ENCODE measurements around the gene ARRB1. TPM values are rescaled to one million over a fixed set of nuclear protein-coding genes. Genes with fewer than 3 reads are reported as not detected.

The ARRB1 gene
- total and polyA plus RNA-seq, 9 of the 15 experiments (the other 6 are each of a cell fraction or from before 2014, with no cell fraction given) = 6.6 to 45.4 (median 28.5) TPM

DNA sequence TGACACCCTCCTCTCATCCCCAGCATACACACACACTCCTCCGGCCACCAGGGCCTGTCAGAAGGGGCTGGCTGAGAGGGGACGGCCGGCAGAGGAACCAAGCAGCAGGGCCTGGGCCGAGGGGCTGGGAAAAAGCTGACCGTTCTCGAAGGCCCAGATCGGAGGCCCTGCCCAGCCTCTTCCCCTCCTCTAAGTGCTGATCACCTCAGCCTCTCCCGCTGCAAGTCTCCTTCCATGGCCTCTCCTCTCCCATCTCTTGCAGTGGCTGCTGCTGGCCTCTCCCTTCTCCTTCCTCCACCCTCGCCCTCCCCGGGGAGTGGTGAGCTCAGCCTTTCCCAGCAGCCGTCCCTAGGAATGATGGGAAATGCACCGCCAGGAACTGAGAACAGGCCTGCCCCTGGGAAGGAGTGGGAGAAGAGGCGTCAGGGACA is 39.6 kb downstream of the ARRB1 start:
- H3K4me1 ChIP-seq (replicated peaks in 1 of 2; ENCODE audit: control insufficient read depth in 2 of 2, insufficient read depth in 2 of 2, low read length in 2 of 2) = peaks cover 18 to 42% of the 10 kb centered on the region in 2 experiments
- in situ Hi-C loops (cut with MboI) (no loop called here), intact Hi-C loops (cut with micrococcal nuclease) (no loop called here)
- peaks cover 23% of the 10 kb centered on the region; the same call in 2 of the 3 replicates for H3K79me2 ChIP-seq (ENCODE audit: control insufficient read depth, insufficient read depth, low read length)
- peak overlapping the region in 1 of 2 experiments; percentile 44; a peak in 1 of 4 replicates for H3K9ac ChIP-seq (ENCODE audit: insufficient read depth in 1 of 2, low read depth in 2 of 2, low read length in 2 of 2)
- no TSS peak for BruUV-seq (replicated peaks)
- no peak overlapping the region for H2AFZ ChIP-seq (ENCODE audit: low read depth, low read length)
- ChIA-PET CTCF (ENCODE audit: low intra/inter-chr PET ratio) (no interaction called here), POLR2A (interaction anchor here (0.6 kb wide), 1 partner anchor 170 kb away, joined by 3 read pairs; no protein-coding TSS in a partner anchor)
- no peak overlapping the region for H3K4me3 ChIP-seq
- H3K27ac ChIP-seq (ENCODE audit: extremely low read depth, low read depth, low read length) = no peak overlapping the region
- no peak for FAIRE-seq
- H3K27me3 ChIP-seq (ENCODE audit: control insufficient read depth in 2 of 2, insufficient read depth in 2 of 2, low read length in 2 of 2) = no peaks in the 10 kb centered on the region
- peaks cover 3% of the 10 kb centered on the region for H4K20me1 ChIP-seq (replicated peaks; ENCODE audit: control insufficient read depth, insufficient read depth, low read length)
- H3K36me3 ChIP-seq (ENCODE audit: control insufficient read depth, insufficient read depth, low read length) = peaks cover 15% of the 10 kb centered on the region; the same call in 2 of the 3 replicates
- H3K9me3 ChIP-seq (replicated peaks; ENCODE audit: control insufficient read depth, insufficient read depth, low read depth, low read length) = no peaks in the 10 kb centered on the region
- no peaks in the 10 kb centered on the region for H3K9me1 ChIP-seq (ENCODE audit: control insufficient read depth, insufficient read depth, low read length)
- no peak for ATAC-seq
- DNase-seq (ENCODE audit: extremely low read depth in 1 of 4, low spot score in 3 of 4) = no peak
- WGBS (ENCODE audit: insufficient coverage, low coverage, missing lambda C conversion rate) = 76% methylated on average over 10 of the region's 13 CpGs
- no peak overlapping the region for H3K4me2 ChIP-seq (ENCODE audit: insufficient read depth, low read length)
- TF ChIP-seq, protein P1, sequence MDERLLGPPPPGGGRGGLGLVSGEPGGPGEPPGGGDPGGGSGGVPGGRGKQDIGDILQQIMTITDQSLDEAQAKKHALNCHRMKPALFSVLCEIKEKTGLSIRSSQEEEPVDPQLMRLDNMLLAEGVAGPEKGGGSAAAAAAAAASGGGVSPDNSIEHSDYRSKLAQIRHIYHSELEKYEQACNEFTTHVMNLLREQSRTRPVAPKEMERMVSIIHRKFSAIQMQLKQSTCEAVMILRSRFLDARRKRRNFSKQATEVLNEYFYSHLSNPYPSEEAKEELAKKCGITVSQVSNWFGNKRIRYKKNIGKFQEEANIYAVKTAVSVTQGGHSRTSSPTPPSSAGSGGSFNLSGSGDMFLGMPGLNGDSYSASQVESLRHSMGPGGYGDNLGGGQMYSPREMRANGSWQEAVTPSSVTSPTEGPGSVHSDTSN (CRISPR knock-in tag; IDR thresholded peaks at IDR 0.05; ENCODE audit: low read depth) = no peak
- TF ChIP-seq, protein P1 (tag; conservative IDR thresholded peaks at IDR 0.05; ENCODE audit: low read depth) = no peak
- TF ChIP-seq, protein P2, sequence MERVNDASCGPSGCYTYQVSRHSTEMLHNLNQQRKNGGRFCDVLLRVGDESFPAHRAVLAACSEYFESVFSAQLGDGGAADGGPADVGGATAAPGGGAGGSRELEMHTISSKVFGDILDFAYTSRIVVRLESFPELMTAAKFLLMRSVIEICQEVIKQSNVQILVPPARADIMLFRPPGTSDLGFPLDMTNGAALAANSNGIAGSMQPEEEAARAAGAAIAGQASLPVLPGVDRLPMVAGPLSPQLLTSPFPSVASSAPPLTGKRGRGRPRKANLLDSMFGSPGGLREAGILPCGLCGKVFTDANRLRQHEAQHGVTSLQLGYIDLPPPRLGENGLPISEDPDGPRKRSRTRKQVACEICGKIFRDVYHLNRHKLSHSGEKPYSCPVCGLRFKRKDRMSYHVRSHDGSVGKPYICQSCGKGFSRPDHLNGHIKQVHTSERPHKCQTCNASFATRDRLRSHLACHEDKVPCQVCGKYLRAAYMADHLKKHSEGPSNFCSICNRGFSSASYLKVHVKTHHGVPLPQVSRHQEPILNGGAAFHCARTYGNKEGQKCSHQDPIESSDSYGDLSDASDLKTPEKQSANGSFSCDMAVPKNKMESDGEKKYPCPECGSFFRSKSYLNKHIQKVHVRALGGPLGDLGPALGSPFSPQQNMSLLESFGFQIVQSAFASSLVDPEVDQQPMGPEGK (CRISPR knock-in tag; IDR thresholded peaks at IDR 0.05; ENCODE audit: borderline replicate concordance) = no peak
- TF ChIP-seq CBFB (CRISPR knock-in tag; IDR thresholded peaks at IDR 0.05) = no peak
- TF ChIP-seq ATF7 (IDR thresholded peaks at IDR 0.05) = no peak
- no peak for TF ChIP-seq TAF7 (tag; IDR thresholded peaks at IDR 0.05)
- no peak for TF ChIP-seq ZNF184 (CRISPR knock-in tag; IDR thresholded peaks at IDR 0.05)
- TF ChIP-seq BMI1 (IDR thresholded peaks at IDR 0.05; ENCODE audit: low read length) = no peak
- TF ChIP-seq MCM7 (IDR thresholded peaks at IDR 0.05) = no peak
- no peak for TF ChIP-seq CBX1 (IDR thresholded peaks at IDR 0.05; ENCODE audit: low read depth)
- TF ChIP-seq TOE1 (IDR thresholded peaks at IDR 0.05; ENCODE audit: borderline replicate concordance) = no peak
- TF ChIP-seq TOE1 (CRISPR knock-in tag; IDR thresholded peaks at IDR 0.05; ENCODE audit: borderline replicate concordance, low read depth) = no peak
- no peak for TF ChIP-seq ETS2 (tag; IDR thresholded peaks at IDR 0.05; ENCODE audit: borderline replicate concordance, poor library complexity, severe bottlenecking)
- TF ChIP-seq BRF1 (IDR thresholded peaks at IDR 0.05; ENCODE audit: borderline replicate concordance, extremely low read depth, insufficient read length) = no peak
- no peak for TF ChIP-seq UBTF (IDR thresholded peaks at IDR 0.05; ENCODE audit: borderline replicate concordance in 1 of 2, low read depth in 2 of 2, low read length in 2 of 2)
- TF ChIP-seq ZNF146 (CRISPR knock-in tag; IDR thresholded peaks at IDR 0.05; ENCODE audit: unreplicated experiment) = no peak
- no peak for TF ChIP-seq SMARCA5 (IDR thresholded peaks at IDR 0.05)
- TF ChIP-seq HMG20B (CRISPR knock-in tag; IDR thresholded peaks at IDR 0.05) = no peak
